ENCODE results near the gene SF3A2.
A peak's percentile ranks its signal among the peaks of the same experiment; 100 is the strongest.

The SF3A2 gene

GRCh38 chr19:2207991-2208860 is 28.4 kb upstream of the SF3A2 start:
- DNase-seq = peak; percentile 18

- DNase-seq = no peak
Measured at GRCh38 chr19:2208975-2209374, 27.6 kb upstream of the SF3A2 start.

- no peak for DNase-seq
Measured at GRCh38 chr19:2209408-2209807, 27.2 kb upstream of the SF3A2 start.

DNA sequence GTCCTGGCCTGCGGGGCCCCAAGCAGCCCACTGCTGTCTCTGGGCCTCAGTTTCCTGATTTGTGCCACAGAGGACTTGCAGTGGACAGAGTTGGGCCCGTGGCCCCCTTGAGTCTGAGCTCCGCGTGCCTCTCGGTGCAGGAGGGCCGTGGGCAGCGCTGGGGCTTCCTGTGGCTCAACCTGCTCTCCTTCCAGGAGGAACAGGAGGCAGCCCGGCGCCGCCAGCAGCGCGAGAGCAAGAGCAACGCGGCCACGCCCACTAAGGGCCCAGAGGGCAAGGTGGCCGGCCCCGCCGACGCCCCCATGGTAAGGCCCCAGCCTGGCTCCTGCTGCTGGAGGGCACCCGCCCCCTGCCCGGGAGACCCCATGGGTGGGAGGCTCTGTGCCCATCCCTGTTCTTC is 26.4 kb upstream of the SF3A2 start:
- DNase-seq = no peak

- DNase-seq = no peak
Measured at GRCh38 chr19:2210987-2211740, 25.5 kb upstream of the SF3A2 start.

DNA sequence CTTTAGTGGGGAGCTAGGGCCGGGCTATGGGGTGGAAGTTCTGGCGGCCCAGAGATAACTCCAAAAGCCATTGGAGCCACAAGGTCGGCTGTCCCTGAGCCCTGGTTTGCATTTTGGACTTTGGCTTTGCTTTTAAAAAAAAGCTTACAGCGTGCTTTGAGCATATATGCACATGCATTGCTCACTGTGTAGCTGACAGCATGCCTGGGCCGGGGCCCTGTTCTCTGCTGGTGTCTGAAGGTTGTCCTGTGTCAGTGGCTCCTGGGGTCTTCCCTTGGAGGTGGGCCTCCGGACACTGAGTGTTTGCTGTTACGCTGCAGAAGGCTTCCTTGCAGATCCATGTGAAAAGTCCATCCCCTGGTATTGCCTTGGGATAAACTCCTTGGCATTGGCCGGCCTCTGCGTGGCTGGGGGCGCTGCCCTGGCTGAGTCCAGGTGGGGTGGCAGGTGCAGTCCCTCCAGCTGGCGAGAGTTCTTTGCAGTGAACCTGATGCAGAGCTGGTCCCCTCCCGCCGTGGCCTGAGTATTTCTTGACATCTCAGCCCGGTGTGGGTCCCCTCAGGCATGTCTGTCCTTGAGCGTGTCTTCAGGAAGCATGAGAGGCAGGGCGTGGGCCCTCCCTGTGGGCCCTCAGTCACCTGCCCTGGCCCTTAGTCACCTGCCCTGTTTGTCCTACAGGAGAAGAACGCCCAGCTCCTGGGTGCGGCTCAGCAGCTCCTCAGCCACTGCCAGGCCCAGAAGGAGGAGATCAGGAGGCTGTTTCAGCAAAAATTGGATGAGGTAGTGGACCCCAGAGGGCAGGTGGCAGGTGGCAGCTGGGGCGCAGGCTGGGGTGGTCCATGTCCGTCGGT is 23.5 kb upstream of the SF3A2 start:
- no peak for DNase-seq

GRCh38 chr19:2213799-2214198 is 22.8 kb upstream of the SF3A2 start:
- no peak for DNase-seq

GRCh38 chr19:2214251-2214650 is 22.4 kb upstream of the SF3A2 start:
- no peak for DNase-seq

- peak; percentile 31 for DNase-seq
Measured at GRCh38 chr19:2215281-2215751, 21.3 kb upstream of the SF3A2 start.

- DNase-seq = no peak
Measured at GRCh38 chr19:2216361-2217225, 20.0 kb upstream of the SF3A2 start.

GRCh38 chr19:2217591-2217990 is 19.0 kb upstream of the SF3A2 start:
- no peak for DNase-seq

GRCh38 chr19:2219726-2220125 is 16.9 kb upstream of the SF3A2 start:
- DNase-seq = no peak

- no peak for DNase-seq
Measured at GRCh38 chr19:2221250-2221831, 15.3 kb upstream of the SF3A2 start.

- DNase-seq = no peak
Measured at GRCh38 chr19:2221918-2222317, 14.7 kb upstream of the SF3A2 start.

- DNase-seq = no peak
Measured at GRCh38 chr19:2223391-2223790, 13.2 kb upstream of the SF3A2 start.

DNA sequence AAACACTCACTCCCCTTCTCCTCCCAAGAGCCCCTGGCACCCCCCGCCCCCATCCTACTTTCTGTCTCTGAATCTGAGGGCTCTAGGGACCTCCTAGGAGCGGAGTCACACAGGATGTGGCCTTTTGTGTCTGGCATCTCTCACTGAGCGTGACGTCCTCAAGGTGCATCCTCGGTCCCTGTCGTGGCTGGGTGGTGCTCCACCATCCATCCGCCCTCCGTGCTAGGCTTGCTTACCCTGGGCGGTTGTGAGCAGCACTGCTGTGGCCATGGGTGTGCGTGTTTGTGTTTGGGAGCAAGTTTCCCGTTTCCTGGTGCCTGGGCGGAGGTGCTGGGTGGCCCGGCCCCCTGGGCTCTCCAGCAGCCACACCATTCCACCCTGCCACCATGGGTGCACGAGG is 12.7 kb upstream of the SF3A2 start:
- DNase-seq = no peak

GRCh38 chr19:2224754-2225349 is 11.8 kb upstream of the SF3A2 start:
- DNase-seq = no peak

DNA sequence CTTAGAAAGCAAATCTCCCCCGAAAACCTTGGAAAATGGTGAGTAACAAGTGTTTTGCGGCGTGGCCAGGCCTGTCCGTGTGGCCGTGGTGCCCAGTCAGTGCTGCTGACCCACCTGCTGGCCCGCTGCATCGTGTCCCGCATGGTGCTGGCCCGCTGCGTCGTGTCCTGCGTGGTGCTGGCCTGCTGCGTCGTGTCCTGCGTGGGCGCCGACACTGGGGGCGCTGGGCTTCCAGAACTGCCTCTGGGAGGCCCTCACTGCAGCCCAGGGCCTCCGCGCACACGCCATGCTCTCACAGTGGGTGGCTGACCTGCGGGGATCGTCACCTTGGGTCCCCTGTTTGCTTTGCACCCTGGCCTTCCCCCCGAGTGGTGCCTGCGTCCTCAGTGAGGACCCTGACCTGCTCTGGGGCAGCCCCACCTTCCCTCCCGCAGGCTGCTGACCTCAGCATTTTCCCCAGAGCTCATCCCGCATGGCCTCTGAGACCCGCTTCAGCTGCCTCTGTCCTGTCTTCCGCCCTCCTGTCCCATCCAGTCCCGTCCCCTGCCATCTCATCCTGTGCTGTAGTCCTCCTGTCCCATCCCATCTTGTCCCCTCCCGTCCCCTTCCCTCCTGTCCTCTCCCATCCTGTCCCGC is 11.1 kb upstream of the SF3A2 start:
- DNase-seq = no peak

GRCh38 chr19:2226051-2226839 is 10.4 kb upstream of the SF3A2 start:
- no peak for DNase-seq

GRCh38 chr19:2226840-2227360 is 9.7 kb upstream of the SF3A2 start:
- no peak for DNase-seq
